GM12891 (cell line): ENCODE data around the gene KRTAP19-4.

Experiments
- DNase-seq: peaks from one replicate; pipeline ENCODE4 v3.0.0; 2011; ENCODE audit warnings: low spot score; ENCODE audit not compliant: insufficient read length
- FAIRE-seq: peaks from 2 replicates; lab custom pipeline; 2011; peaks lifted over from hg19 to GRCh38; lab: Jason Lieb, UNC
- PAX5 ChIP-seq: IDR thresholded peaks from 2 replicates; pipeline ENCODE4 v1.6.1; 2011; ENCODE audit warnings: low read length, moderate library complexity, mild to moderate bottlenecking; ENCODE audit not compliant: insufficient read depth, severe bottlenecking
- POLR2A ChIP-seq: IDR thresholded peaks from 2 replicates; pipeline ENCODE4 v1.6.1; 2011; ENCODE audit warnings: low read depth, low read length, control low read depth
- POLR2AphosphoS5 ChIP-seq: IDR thresholded peaks from 2 replicates; pipeline ENCODE4 v1.6.1; 2011; ENCODE audit warnings: low read depth, low read length, control low read depth
- POU2F2 ChIP-seq: IDR thresholded peaks from 2 replicates; pipeline ENCODE4 v1.6.1; 2011; ENCODE audit warnings: low read depth, mild to moderate bottlenecking, control low read depth, low read length, moderate library complexity
- SPI1 ChIP-seq: IDR thresholded peaks from 2 replicates; pipeline ENCODE4 v1.6.1; 2011; ENCODE audit warnings: low read depth, low read length, control low read depth
- TAF1 ChIP-seq: IDR thresholded peaks from 2 replicates; pipeline ENCODE4 v1.6.1; 2011; ENCODE audit warnings: low read depth, low read length, control low read depth

KRTAP19-4 gene

DNA sequence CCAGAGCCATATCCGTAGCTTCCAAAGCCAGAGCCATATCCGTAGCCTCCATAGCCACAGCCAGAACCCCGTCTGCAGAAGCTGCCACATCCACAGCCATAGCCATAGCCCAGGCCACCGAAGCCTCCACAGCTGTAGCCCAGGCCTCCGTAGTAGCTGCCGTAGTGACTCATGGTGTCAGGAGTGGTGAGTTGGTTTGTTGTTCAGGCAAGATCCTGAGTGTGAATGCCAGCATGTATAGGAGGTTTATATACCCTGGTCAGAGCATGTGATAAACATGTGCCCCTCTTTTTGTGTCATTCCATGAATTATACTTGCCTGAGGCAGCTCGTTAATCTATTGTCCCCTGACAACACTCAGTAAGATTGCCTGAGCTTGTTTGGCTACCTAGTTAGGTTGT is 16.8 kb downstream of the KRTAP19-4 start, which contains the start of gene KRTAP19-1:
Gene KRTAP19-1, minus strand, starts transcription at position 223 of the 400 bp plus-strand sequence. Its CDS starts 50 bp downstream, at position 173.
- no peak for FAIRE-seq
- DNase-seq: no peak
- TF ChIP-seq TAF1: no peak
- no peak for TF ChIP-seq POU2F2
- TF ChIP-seq POLR2AphosphoS5: no peak
- no peak for TF ChIP-seq PAX5

DNA sequence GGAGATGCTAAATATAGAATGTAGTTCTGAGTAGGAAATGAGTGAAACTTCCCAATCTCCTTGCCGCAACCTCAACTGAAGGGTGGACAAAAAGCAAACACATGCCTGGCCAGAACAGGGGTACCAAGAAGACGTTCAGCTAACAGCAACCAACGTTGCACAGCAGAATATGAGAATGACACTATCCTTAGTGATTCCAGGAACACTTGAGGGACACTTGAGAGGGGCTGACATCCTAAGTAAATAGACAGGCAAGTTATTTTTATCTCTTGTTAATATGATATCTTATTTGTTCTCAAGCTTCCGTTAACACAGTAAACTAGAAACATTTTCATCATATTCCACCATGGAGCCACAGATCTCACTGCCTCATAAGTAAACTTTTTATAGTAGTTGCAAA is 17.7 kb downstream of the KRTAP19-4 start:
- FAIRE-seq (no peak), DNase-seq (no peak)
- TF ChIP-seq POU2F2: no peak
- no peak for TF ChIP-seq PAX5
- no peak for TF ChIP-seq POLR2AphosphoS5
- TF ChIP-seq TAF1: no peak
- no peak for TF ChIP-seq SPI1
- TF ChIP-seq POLR2A: no peak

DNA sequence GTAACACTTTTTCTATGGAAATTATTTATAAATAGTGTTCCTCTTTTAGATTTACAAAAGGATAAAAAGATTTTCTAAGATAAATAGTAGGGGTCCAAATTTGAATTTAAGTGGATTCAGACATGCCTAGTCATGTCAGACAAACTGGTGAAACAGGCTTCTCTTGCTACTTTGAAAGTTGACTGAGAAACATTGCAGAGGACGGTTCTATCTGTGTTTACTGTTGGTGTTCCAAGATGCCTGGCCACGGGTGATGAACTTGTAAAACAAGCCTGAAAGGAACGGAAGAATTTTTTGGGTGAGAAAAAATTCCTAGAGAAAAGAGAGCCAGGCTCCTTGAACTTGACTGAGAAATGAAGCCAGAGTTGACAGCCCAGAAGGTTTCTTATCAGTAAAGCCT is 19.0 kb downstream of the KRTAP19-4 start:
- DNase-seq: no peak
- TF ChIP-seq POU2F2: no peak
- no peak for TF ChIP-seq PAX5
- TF ChIP-seq SPI1: no peak
- TF ChIP-seq POLR2A: no peak
- no peak for TF ChIP-seq TAF1
- TF ChIP-seq POLR2AphosphoS5: no peak
- no peak for FAIRE-seq

DNA sequence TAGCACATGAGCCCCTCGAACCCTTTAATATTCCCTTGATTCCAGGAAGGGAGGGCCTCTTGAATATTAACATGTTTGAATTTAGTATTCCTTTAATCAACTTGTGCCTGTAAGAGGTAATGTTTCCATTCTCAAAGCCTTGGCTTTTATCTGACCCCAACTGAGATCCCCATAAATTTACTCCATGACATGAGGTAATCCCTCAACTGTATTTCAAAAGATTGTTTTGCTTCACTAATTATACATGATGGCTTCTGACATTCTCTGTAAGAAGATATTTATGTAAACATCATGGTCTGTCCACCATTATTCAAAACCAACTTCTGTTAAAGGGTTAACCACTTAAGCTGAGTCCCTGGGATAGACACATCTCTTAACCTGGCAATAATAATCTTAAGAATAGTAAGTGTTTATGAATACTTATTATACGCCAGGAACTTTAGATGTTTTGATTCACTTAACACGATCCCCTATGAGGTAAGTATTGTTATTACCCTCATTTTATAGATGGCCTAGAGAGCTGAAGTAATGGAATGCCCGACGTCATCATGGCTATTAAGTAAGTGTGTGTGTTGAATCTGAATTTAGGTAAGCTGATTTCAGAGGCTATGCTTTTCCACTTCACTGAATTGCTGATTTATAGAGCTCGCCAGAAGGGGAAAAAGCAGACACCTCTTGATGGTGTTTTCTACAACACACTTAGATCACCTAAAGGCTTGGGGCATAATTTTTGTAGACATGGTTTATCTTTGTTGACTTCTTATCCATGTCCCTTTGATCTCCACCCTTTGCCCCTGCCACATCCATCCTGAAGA is 27.9 kb downstream of the KRTAP19-4 start:
- FAIRE-seq (no peak), DNase-seq (no peak)
- TF ChIP-seq POU2F2 (no peak), POLR2A (no peak), SPI1 (no peak), POLR2AphosphoS5 (no peak)

DNA sequence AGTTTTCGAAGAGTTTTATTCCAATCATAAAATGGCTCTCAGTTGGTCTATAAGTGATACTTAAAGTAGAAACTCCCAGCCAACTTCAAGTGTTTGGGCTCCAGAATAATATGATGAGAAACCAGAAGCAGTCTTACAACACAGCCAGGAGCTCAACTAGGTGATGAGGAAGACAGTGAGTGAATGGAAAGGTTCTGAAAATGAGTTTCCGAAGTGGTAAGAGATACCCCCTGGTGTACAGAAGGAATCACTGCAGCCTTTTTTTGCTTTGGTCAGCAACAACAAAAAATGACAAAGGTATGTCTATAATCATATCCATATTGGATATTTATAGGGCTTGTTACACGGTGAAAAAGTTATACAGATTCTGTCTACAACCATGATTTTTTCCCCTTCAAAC is 33.3 kb downstream of the KRTAP19-4 start:
- DNase-seq (peak; percentile 5), FAIRE-seq (peak; percentile 33)
- TF ChIP-seq PAX5: no peak

DNA sequence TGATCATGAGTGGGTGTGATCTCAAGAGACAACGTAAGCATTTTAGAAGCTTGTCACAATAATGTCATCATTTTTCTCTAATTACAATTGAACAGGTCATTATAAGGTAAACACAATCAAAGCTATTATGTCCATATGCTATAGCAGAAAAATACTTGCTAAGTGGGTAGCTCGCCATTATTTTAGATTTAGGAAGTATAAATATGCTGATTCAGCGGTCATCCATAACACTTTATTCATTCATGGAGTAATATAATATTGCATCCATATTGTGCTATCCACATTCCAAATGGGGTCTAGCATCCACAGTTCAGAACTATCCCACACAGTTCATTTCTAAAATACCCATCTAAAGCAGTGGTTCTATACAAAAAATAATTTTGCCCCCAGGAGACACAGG is 48.5 kb downstream of the KRTAP19-4 start:
- FAIRE-seq (no peak), DNase-seq (no peak)
- TF ChIP-seq POLR2AphosphoS5 (no peak), SPI1 (no peak), POU2F2 (no peak), TAF1 (no peak), POLR2A (no peak), PAX5 (no peak)

DNA sequence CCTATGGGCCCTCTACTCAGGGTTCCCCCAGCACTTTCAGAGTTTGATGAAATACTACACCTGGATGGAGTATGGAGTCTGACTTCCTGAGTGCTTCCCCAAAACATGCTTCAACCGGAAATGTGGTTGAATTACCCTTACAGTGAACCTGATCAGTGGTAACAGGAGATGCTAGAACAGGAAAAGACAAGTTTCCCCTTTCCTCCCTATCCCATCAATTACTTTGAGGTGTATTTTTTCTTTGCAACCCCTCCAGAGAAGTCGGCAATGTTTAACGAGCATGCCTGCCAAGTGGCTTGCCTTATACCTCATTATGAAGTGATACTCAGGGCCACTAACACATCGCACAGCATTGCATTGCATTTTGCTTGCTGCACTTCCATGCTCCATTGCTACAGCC is 49.9 kb downstream of the KRTAP19-4 start:
- FAIRE-seq: no peak
- TF ChIP-seq TAF1 (no peak), POU2F2 (no peak), POLR2AphosphoS5 (no peak), SPI1 (no peak), PAX5 (no peak)
- no peak for DNase-seq
